CD4-positive, alpha-beta T cell treated with Interferon alpha-2 for 1 hour (primary cell): ENCODE data around the gene FLT1.

Experiments used
- DNase-seq, 2 donors: peaks; one replicate each; pipeline ENCODE4 v3.0.0-alpha.2; 2020 to 2022

FLT1 gene

DNA sequence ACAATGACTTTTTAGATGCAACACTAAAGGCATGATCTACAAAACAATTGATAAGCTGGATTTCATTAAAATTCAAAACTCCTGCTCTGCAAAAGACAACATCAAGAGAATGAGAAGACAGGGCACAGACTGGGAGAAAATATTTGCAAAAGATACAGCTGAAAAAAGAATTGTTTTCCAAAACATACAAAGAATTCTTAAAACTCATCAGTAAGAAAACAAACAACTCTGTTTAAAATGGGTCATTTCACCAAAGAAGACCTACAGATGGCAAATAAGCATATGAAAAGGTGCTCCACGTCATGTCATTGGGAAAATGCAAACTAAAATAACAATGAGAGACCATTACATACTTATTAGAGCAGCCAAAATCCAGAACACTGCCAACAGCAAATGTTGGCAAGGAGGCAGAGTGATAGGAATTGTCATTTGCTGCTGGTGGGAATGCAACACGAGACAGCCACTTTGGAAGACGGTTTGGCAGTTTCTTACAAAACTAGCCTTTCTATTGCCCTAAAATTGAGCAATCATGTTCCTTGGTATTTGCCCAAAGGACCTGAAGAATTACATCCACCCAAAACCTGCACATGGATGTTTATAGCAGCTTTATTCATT lies 39.2 kb downstream of the FLT1 start:
- no peak for DNase-seq

DNA sequence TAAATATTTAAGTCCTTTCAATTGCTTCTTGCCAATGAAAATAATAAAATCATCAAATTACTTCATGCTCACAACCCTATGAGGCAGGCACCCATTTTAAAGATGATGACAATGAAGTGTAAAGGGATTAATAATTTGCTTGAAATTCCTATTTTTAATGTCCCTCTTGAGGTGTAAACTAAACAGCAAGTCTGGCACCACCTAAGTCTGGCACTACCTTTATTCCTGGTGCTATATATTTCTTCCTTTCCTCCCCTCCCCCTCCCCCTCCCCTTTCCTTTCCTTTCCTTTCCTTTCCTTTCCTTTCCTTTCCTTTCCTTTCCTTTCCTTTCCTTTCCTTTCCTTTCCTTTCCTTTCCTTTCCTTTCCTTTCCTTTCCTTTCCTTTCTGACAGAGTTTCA lies 42.2 kb downstream of the FLT1 start:
- no peak for DNase-seq

DNA sequence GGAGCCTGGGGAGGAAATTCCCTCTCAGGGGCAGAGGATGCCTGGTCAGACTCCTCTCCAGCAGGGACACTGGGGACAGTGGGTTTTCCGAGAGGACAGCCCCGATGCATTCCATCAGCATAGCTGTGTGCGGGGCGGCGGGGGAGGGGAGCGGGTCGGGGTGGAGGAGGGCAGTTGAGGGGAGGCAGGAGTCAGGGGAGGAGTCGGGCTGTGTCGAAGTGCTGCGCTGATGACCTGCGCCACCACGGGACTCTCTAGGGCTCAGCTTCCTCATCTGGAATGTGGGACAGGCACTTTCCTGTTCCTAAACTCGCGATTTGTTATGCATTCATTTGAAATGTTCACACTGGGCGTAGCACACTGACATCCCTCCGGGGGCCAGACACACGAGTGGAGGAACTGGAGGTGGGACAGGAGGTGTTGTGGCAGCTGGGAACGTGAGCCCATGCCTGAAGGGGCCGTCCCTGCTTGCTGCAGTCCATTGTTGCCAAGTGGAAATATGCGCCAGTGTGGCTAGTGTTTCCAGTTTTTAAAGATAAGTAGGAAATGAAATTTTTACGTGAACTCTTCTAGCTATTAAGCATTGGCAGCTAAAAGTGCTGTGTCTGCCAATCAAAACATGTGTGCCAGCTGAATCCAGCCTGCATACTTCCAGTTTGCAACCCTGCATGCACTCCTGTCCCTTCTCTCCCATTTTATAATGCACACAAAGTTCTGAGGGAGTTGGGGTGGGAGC lies 43.3 kb downstream of the FLT1 start:
- no peak for DNase-seq

DNA sequence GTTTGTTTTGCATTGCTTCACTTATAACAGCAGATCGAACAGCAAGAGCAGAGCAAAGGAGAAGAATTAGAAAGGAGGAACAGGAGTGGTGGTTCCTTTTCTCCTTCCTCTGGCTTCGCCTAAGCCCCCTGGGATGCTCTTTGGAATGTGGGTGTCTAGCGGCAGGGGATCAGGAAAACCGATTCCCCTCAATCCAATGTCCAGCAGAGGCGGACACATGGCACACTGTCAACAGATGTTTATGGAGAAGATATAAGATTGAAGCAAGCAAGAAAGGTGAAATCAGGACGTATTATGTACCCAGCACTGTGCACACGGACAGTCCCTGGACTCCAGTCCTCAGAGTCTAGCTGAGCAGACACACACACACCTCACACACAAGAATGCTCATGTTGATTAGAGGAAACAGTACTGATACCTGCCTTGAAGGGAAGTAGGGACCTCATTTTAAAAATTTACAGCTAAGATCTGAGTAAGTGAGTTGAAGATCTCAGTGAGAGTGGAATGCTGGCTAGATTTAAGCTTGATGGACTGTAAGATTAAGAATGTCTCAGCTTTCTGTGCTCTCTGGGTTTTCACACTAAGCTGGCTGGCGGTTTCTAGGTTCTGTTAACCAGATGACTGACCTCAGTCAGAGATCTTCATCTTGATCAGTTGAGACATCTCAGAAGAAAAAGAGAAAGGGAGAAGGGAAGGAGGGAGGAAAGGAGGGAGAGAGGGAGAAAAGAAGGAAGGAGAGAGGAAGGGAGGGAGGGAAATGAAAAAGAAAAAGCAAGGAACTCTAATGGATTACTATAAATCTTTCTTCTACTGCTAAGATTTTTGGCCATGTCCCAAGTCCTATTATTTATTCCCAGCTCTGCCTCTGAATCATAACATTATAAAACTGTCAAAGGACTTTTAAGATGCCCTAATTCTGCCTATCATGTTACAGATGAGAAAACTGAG lies 44.8 kb downstream of the FLT1 start:
- no peak for DNase-seq

GRCh38 chr13:28448651-28449358 lies 46.1 kb downstream of the FLT1 start:
- DNase-seq, result no peak

DNA sequence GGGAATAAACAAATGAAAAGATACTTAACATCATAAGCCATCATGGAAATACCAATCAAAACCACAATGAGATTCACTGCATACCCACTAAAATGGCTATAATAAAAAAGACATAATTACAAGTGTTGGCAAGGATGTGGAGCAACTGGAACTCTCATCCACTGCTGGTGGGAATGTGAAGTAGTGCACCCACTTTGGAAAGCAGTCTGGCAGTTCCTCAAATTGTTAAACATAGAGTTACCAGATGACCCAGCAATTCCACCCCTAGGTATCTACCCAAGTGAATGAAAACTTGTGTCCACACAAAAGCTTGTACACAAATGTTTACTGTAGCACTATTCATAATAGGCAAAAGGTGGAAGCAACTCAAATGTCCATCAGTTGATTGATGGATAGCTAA lies 46.9 kb downstream of the FLT1 start:
- DNase-seq, result no peak

GRCh38 chr13:28447206-28447605 lies 47.7 kb downstream of the FLT1 start:
- no peak for DNase-seq

DNA sequence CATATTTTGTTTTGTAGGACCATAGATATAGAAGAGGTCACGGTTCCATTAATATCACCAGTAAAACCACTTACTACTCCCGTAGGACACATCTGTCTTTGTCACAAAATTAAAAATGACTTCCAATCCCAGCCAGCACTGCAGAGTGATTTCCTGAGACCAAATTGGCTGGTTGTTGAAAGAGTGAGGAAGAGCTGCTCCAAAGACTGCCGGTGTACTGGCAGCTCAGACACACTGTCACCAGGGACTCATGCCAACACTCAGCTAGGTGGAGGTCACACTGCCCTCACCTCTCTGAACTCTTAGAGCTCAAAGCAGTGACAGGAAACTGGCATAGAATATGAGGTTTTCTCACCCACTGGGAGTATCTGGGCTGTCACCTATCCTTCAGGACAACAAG lies 52.1 kb downstream of the FLT1 start:
- no peak for DNase-seq

DNA sequence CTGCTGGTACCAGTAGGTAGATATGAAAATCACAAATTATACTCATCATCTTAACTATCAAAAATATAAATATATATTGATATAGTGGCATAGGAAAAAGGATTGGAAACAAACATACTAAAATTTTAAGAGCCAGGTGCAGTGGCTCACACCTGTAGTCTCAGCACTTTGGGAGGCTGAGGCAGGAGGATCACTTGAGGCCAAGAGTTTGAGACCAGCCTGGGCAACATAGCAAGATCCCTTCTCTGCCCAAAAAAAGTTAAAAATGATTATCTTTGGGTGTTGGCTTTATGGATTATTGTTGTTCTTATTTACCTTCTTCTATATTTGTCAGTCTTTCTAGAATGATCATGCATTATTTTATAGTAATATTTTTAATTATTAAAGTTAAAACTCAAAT lies 53.4 kb downstream of the FLT1 start:
- no peak for DNase-seq

DNA sequence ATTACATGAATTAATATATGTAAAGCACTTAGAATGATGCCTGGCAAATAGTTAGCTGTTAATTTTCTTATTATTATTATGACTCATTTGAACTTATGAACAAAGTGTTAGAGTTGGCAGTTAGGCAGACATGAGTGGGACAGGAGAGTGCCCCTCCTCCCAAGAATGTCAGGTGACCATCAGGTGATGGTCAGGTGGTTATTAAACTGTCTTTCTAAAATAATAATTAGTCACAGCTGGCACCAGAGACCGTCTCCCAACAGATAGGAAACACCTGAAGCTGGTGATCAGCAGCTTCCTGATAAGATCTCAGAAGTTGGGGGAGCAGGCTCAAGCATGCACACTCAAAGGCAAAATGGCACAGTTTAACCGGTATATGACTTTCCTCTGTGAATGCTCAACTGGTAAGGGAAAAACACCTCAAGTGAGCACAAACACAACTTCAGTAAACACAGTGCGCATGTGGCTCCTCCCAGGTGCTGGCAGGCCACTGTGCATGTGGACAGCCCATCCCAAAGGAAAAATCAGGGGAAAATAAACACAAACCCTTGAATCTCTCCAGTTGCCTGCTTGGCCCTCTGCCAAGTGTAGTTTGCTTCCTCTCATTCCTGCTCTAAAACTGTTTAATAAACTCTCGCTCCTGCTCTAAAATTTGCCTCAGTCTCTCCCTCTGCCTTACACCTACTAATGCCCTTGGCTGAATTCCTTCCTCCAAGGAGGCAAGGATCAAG lies 54.0 kb downstream of the FLT1 start:
- DNase-seq, result no peak

DNA sequence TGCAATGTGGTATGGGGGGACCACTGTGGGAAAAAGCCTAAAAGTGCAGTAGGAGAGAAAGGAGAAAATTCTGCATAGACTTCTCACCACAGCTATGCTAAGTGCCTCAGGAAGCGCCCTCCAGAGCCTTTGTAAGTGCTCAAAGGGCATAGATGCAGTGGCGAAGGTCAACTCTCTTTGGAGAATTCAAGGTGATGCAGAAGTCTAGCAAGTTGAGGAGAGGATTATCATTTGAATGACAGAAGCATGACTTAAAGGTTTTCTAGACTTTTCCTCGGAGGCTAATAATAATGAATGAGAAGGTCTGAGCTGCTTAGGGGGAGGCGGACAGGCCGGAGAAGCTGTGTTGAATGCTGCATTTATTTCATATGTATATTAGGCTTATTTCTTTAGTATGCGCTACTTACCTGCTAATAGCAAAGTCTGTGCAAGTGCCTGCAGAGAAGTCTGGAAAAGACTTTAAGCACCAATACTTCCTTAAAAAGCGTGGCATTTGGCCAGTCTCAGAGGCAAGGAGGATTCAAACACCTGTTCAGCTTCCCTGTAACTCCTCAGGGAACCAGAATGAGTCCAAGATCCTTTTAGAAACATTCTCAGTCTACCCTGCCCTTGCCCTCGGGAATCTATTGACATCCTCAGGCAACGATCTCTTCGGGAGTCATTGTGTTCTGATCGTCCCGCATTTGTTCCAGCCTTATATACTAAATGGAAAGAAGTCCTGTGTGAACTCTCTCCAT lies 56.2 kb downstream of the FLT1 start:
- no peak for DNase-seq

GRCh38 chr13:28438067-28438466 lies 56.9 kb downstream of the FLT1 start:
- no peak for DNase-seq

- no peak for DNase-seq
Measured at GRCh38 chr13:28435917-28436316, 59.0 kb downstream of the FLT1 start.

DNA sequence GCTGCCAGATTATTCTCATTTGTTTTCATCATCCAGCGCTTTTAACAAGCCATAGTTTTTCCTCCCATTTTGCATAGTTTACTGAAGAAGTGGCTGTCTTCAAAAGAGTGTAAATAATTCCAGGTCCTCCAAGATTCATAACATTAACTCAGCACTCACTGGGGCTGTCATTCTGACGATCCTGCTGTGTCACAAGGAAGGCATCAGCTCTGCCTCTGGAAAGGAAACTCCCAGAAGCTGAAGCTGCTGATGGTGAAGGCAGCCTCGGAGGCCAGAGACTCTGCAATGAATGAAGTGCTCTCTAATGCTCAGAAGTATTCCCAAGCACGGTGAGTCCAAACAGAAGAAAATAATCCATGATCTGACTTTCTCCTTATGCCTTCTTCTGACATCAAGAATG lies 60.0 kb downstream of the FLT1 start:
- DNase-seq, result no peak

DNA sequence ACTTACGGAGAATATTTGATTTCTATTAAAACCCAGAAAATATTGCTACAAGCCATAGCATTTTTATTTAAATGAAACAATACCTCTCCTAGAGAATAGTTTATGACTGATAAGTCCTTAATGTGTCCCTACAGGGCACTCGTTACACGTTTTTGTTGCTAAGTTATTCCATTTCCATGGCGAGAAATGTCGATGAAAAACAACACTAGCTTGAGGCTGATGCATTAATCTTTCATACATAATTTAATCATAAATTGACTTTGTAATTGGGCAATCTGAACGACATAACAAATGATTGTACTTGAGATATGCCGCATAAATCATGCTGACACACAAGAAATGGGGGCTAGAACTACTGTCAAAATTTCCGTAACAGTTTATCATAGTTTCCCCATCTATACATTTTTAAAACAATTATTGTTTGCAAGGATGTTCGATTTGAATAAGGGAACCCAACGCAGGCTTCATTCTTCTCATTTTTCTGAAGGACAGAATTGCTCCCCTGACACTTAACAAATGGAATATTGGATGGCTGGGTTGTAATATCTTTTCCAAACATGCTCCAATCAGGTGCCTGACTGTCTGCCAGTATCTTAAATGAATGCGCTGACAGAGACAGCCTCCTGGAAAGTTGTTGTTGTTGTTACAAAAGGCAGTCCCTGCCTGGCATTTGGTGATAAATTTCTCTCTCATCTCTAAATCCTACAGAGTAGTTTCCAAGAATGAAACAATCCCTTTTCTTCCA lies 61.9 kb downstream of the FLT1 start:
- DNase-seq, result no peak

- DNase-seq, result peak in 1 of 2 donors; percentile 24
Measured at GRCh38 chr13:28429685-28430290, 65.1 kb downstream of the FLT1 start.

- no peak for DNase-seq
Measured at GRCh38 chr13:28429096-28429495, 65.8 kb downstream of the FLT1 start.

GRCh38 chr13:28426381-28426780 lies 68.5 kb downstream of the FLT1 start:
- DNase-seq, result no peak

GRCh38 chr13:28425793-28426192 lies 69.1 kb downstream of the FLT1 start:
- no peak for DNase-seq

DNA sequence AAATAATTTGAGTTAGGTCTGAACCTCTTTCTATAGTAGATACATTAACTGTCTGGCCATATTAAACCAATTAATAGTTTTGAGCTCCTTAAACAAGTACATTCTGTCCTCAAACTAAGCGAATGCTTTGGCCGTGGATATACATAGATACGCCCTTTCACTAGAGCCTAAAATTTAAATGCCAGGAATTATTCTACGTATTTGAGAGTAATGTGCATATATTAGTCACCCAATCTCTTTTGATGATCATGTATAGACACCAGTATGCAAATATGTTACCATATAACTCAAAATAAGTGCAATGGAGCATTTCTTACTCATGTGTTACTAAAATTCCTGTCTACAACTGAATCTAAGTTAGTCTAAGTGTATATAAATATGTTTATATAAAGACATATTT lies 70.4 kb downstream of the FLT1 start:
- no peak for DNase-seq
